Trophoblast cell (in vitro differentiated cells and primary cell): ENCODE data around the gene AGTPBP1.

Source experiments
- DNase-seq, 2 donors: peaks; one replicate each; pipeline ENCODE4 v3.0.0-alpha.2; 2016
- H2AFZ ChIP-seq: 2 replicates; pipeline ENCODE4 v1.6.1; 2013; ENCODE audit warnings: low read length, moderate library complexity, mild to moderate bottlenecking; ENCODE audit not compliant: insufficient read depth, poor library complexity
- H2AK5ac ChIP-seq: 2 replicates; pipeline ENCODE4 v1.6.1; 2013; ENCODE audit warnings: mild to moderate bottlenecking, low read length
- H2BK120ac ChIP-seq: 2 replicates; pipeline ENCODE4 v1.6.1; 2013; ENCODE audit warnings: low read length, mild to moderate bottlenecking, moderate library complexity; ENCODE audit not compliant: insufficient read depth, poor library complexity
- H2BK12ac ChIP-seq: 2 replicates; pipeline ENCODE4 v1.6.1; 2013; ENCODE audit warnings: mild to moderate bottlenecking, low read length, moderate library complexity
- H2BK5ac ChIP-seq: 2 replicates; pipeline ENCODE4 v1.6.1; 2013; ENCODE audit warnings: low read length, low read depth, moderate library complexity, mild to moderate bottlenecking; ENCODE audit not compliant: poor library complexity
- H3K14ac ChIP-seq: 2 replicates; pipeline ENCODE4 v1.6.1; 2013; ENCODE audit warnings: mild to moderate bottlenecking, low read length
- H3K18ac ChIP-seq: 2 replicates; pipeline ENCODE4 v1.6.1; 2013; ENCODE audit warnings: mild to moderate bottlenecking, low read length
- H3K23ac ChIP-seq: 2 replicates; pipeline ENCODE4 v1.6.1; 2013; ENCODE audit warnings: low read length
- H3K27ac ChIP-seq: 2 replicates; pipeline ENCODE4 v1.5.1; 2013; ENCODE audit warnings: low read depth, mild to moderate bottlenecking, inconsistent platforms, low read length, moderate library complexity
- H3K27me3 ChIP-seq: 2 replicates; pipeline ENCODE4 v1.6.1; 2013; ENCODE audit warnings: inconsistent platforms, mild to moderate bottlenecking, low read length, moderate library complexity; ENCODE audit not compliant: insufficient read depth
- H3K36me3 ChIP-seq, 2 experiments: 1 replicate in 1 of 2; 2 replicates in 1 of 2; pipeline ENCODE4 v1.6.1; 2013; ENCODE audit warnings: low read length in 2 of 2, mild to moderate bottlenecking in 2 of 2, moderate library complexity in 1 of 2; ENCODE audit not compliant: insufficient read depth in 2 of 2, control insufficient read depth in 1 of 2
- H3K4ac ChIP-seq: 2 replicates; pipeline ENCODE4 v1.6.1; 2013; ENCODE audit warnings: low read depth, mild to moderate bottlenecking, low read length, moderate library complexity
- H3K4me1 ChIP-seq, 2 experiments: 1 replicate in 1 of 2; 2 replicates in 1 of 2; pipeline ENCODE4 v1.6.1; 2013; ENCODE audit warnings: low read length in 2 of 2, mild to moderate bottlenecking in 2 of 2, moderate library complexity in 1 of 2; ENCODE audit not compliant: insufficient read depth in 2 of 2, control insufficient read depth in 1 of 2
- H3K4me2 ChIP-seq: 2 replicates; pipeline ENCODE4 v1.6.1; 2013; ENCODE audit warnings: inconsistent platforms, mild to moderate bottlenecking, low read length, moderate library complexity
- H3K4me3 ChIP-seq: 2 replicates; pipeline ENCODE4 v1.5.1; 2013; ENCODE audit warnings: mild to moderate bottlenecking, low read depth, low read length, inconsistent platforms
- H3K79me1 ChIP-seq: one replicate; pipeline ENCODE4 v1.6.1; 2013; ENCODE audit warnings: low read length
- H3K79me2 ChIP-seq: 2 replicates; pipeline ENCODE4 v1.6.1; 2013; ENCODE audit warnings: low read length, mild to moderate bottlenecking; ENCODE audit not compliant: control insufficient read depth, insufficient read depth, poor library complexity
- H3K9ac ChIP-seq: 2 replicates; pipeline ENCODE4 v1.6.1; 2013; ENCODE audit warnings: mild to moderate bottlenecking, low read length
- H3K9me3 ChIP-seq: 2 replicates; pipeline ENCODE4 v1.6.1; 2013; ENCODE audit warnings: low read depth, mild to moderate bottlenecking, control low read depth, inconsistent platforms, low read length; ENCODE audit not compliant: insufficient read depth
- H4K12ac ChIP-seq: 2 replicates; pipeline ENCODE4 v1.6.1; 2013; ENCODE audit warnings: low read depth, mild to moderate bottlenecking, low read length, moderate library complexity
- H4K8ac ChIP-seq: 2 replicates; pipeline ENCODE4 v1.6.1; 2013; ENCODE audit warnings: low read depth, mild to moderate bottlenecking, low read length, moderate library complexity
- H4K91ac ChIP-seq: one replicate; pipeline ENCODE4 v1.6.1; 2013; ENCODE audit warnings: low read depth, mild to moderate bottlenecking, low read length, moderate library complexity
- WGBS: extraction: QIAGEN DNeasy Blood & Tissue Kit; methylation state at CpG from one replicate; pipeline ENCODE4 v1.1.7; 2013; ENCODE audit warnings: missing lambda C conversion rate; ENCODE audit not compliant: insufficient read length, insufficient coverage; ENCODE audit errors: extremely low coverage; 5-methylcytosine and 5-hydroxymethylcytosine counted together

AGTPBP1 gene

DNA sequence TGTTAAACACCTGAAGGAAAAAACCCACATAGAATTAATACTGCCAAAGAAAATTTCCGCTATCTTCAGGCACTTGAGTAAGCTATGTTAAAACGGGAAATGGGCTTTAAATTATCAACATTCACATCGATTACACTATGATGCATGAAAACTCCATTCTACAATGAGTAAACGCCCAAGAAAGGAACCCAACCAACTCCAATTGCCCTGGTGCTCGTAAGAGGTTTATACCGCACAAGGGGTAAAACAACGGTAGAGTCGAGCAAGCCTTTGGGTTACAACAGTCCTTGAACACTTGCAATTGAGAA is 1.0 kb downstream of the AGTPBP1 start:
- Histone ChIP-seq H2BK12ac (no peak overlapping the region), H2BK120ac (no peak overlapping the region), H3K4me2 (peak overlapping the region; percentile 83), H3K18ac (no peak overlapping the region), H3K79me2 (peaks cover 3% of the 10 kb centered on the region), H3K36me3 (no peaks in the 10 kb centered on the region), H4K91ac (no peak overlapping the region), H3K4ac (no peak overlapping the region), H3K23ac (no peak overlapping the region), H4K12ac (no peak overlapping the region), H3K4me3 (peak overlapping the region; percentile 97), H3K27me3 (no peaks in the 10 kb centered on the region), H3K27ac (no peak overlapping the region), H4K8ac (peak overlapping the region; percentile 58), H2BK5ac (no peak overlapping the region), H3K14ac (no peak overlapping the region), H3K79me1 (peaks cover 5% of the 10 kb centered on the region), H3K9ac (peak overlapping the region; percentile 39), H2AK5ac (no peak overlapping the region), H3K9me3 (no peaks in the 10 kb centered on the region), H2AFZ (peak overlapping the region; percentile 55), H3K4me1 (no peaks in the 10 kb centered on the region)
- no peak for DNase-seq
- no CpG with 5 or more reads among the region's 8 CpGs for WGBS

GRCh38 chr9:85738509-85738908 is 3.2 kb downstream of the AGTPBP1 start:
- H3K36me3 ChIP-seq, result no peaks in the 10 kb centered on the region
- H2BK12ac ChIP-seq, result no peak overlapping the region
- no peak overlapping the region for H4K12ac ChIP-seq
- H3K18ac ChIP-seq, result no peak overlapping the region
- no peak overlapping the region for H2AK5ac ChIP-seq
- no peak overlapping the region for H3K4ac ChIP-seq
- DNase-seq, result no peak
- no peak overlapping the region for H2BK120ac ChIP-seq
- H2AFZ ChIP-seq, result no peak overlapping the region
- H3K27ac ChIP-seq, result no peak overlapping the region
- H4K8ac ChIP-seq, result no peak overlapping the region
- H3K9me3 ChIP-seq, result no peaks in the 10 kb centered on the region
- no peak overlapping the region for H3K14ac ChIP-seq
- peaks cover 5% of the 10 kb centered on the region for H3K79me1 ChIP-seq
- H3K4me1 ChIP-seq, result no peaks in the 10 kb centered on the region
- no peaks in the 10 kb centered on the region for H3K27me3 ChIP-seq
- WGBS, result no CpG with 5 or more reads among the region's 2 CpGs
- no peak overlapping the region for H4K91ac ChIP-seq
- H3K79me2 ChIP-seq, result peaks cover 3% of the 10 kb centered on the region
- no peak overlapping the region for H3K4me2 ChIP-seq
- H3K9ac ChIP-seq, result no peak overlapping the region
- H2BK5ac ChIP-seq, result no peak overlapping the region
- no peak overlapping the region for H3K4me3 ChIP-seq
- H3K23ac ChIP-seq, result no peak overlapping the region

DNA sequence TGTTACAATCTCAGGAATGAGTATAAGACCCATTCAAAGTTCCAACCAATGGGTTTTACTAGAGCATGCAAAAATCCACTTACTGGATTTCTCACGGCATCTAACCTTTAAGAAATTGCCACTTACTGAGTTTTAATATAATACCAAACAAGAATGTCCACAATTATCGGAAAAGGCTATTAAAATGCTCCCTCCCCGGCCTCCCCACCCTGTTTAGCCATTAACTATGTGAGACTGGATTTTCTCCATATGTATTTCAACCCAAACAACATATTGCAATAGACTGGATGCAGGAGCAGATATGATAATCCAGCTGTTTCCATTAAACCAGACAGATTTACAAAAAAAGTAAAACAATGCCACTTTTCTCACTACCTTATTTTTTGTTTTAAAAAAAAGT is 4.1 kb downstream of the AGTPBP1 start:
- H3K9ac ChIP-seq, result no peak overlapping the region
- H3K9me3 ChIP-seq, result no peaks in the 10 kb centered on the region
- H3K4me3 ChIP-seq, result no peak overlapping the region
- no peak overlapping the region for H3K23ac ChIP-seq
- no peak overlapping the region for H3K4ac ChIP-seq
- H3K27me3 ChIP-seq, result no peaks in the 10 kb centered on the region
- H3K14ac ChIP-seq, result no peak overlapping the region
- no peak overlapping the region for H2BK120ac ChIP-seq
- H3K79me2 ChIP-seq, result peaks cover 3% of the 10 kb centered on the region
- no peak overlapping the region for H3K18ac ChIP-seq
- no peak overlapping the region for H2BK5ac ChIP-seq
- DNase-seq, result no peak
- H3K4me1 ChIP-seq, result no peaks in the 10 kb centered on the region
- H3K79me1 ChIP-seq, result peaks cover 5% of the 10 kb centered on the region
- H4K8ac ChIP-seq, result no peak overlapping the region
- no peak overlapping the region for H2AFZ ChIP-seq
- WGBS, result no CpG with 5 or more reads among the region's 3 CpGs
- H3K27ac ChIP-seq, result no peak overlapping the region
- no peak overlapping the region for H3K4me2 ChIP-seq
- no peak overlapping the region for H4K12ac ChIP-seq
- no peak overlapping the region for H2AK5ac ChIP-seq
- H3K36me3 ChIP-seq, result no peaks in the 10 kb centered on the region
- H4K91ac ChIP-seq, result no peak overlapping the region
- H2BK12ac ChIP-seq, result no peak overlapping the region

- Histone ChIP-seq H3K14ac (no peak overlapping the region), H4K12ac (no peak overlapping the region), H3K36me3 (no peaks in the 10 kb centered on the region), H3K9ac (no peak overlapping the region), H3K4me1 (peaks cover 2 to 3% of the 10 kb centered on the region in 2 experiments), H3K23ac (no peak overlapping the region), H2AFZ (no peak overlapping the region), H2AK5ac (no peak overlapping the region), H2BK120ac (no peak overlapping the region), H3K4me3 (no peak overlapping the region), H4K8ac (no peak overlapping the region), H3K4ac (no peak overlapping the region), H3K27ac (no peak overlapping the region), H3K79me1 (no peaks in the 10 kb centered on the region), H3K18ac (no peak overlapping the region), H2BK5ac (no peak overlapping the region), H4K91ac (no peak overlapping the region), H3K4me2 (no peak overlapping the region), H2BK12ac (no peak overlapping the region), H3K9me3 (no peaks in the 10 kb centered on the region), H3K79me2 (no peaks in the 10 kb centered on the region), H3K27me3 (no peaks in the 10 kb centered on the region)
- WGBS, result 100% methylated on average over 1 of the region's 4 CpGs
- peak; percentile 8 to 79 for DNase-seq
Observed at GRCh38 chr9:85730916-85731630, 10.7 kb downstream of the AGTPBP1 start.
